Right lobe of liver (tissue), 4 donors: ENCODE measurements around the gene FTO.

ENCODE experiments used
- CTCF ChIP-seq, 4 donors: fragments of 200-600 bp in 3 of 4; fragments of 450-650 bp in 1 of 4; IDR thresholded peaks; one replicate each; pipeline versions ENCODE4 v1.5.1 to v1.8.0; 2016 to 2022; ENCODE audit warnings: antibody characterized with exemption in 4 of 4, mild to moderate bottlenecking in 2 of 4
- POLR2A ChIP-seq: fragments of 450-650 bp; IDR thresholded peaks from one replicate; pipeline ENCODE4 v1.6.1; 2017; ENCODE audit warnings: antibody characterized with exemption, mild to moderate bottlenecking
- donor health status: DM: no; HTN: no; CAD: no.
- donor health status: DM: no; HTN: no; CAD: no.
- donor health status: DM: no; HTN: yes; CAD: no.

GRCh38 chr16:53900667-53901066 lies 196.7 kb downstream of the FTO start:
- TF ChIP-seq CTCF (IDR thresholded peaks at IDR 0.05) = no peak
- TF ChIP-seq POLR2A = no peak
